HEK293 (cell line): ENCODE data around the gene PKIG.

ENCODE experiments used
- CTCF ChIA-PET: fragments of 350-600 bp; formaldehyde crosslinking; extraction: SDS; loops from one replicate; lab custom pipeline; 2021; ENCODE audit warnings: antibody characterized with exemption; lab: Yijun Ruan, JAX
- POLR2A ChIA-PET: fragments of 300-600 bp; formaldehyde crosslinking; extraction: SDS; loops from one replicate; lab custom pipeline; 2020; ENCODE audit warnings: antibody characterized with exemption, inconsistent platforms; lab: Yijun Ruan, JAX
- H3K27ac ChIP-seq: fragments of 200-500 bp; sonication (Bioruptor generic); 2 replicates; pipeline ENCODE4 v1.5.1; 2014; ENCODE audit warnings: low read depth, low read length, control low read depth, inconsistent platforms; ENCODE audit errors: extremely low read depth
- H3K36me3 ChIP-seq, 2 experiments: fragments of 200-500 bp in 1 of 2; sonication (Bioruptor generic) in 1 of 2; 1 replicate in 1 of 2; 2 replicates in 1 of 2; pipeline ENCODE4 v1.5.1; 2014 to 2017; ENCODE audit warnings: inconsistent platforms in 2 of 2, low read length in 2 of 2; ENCODE audit not compliant: control insufficient read depth in 2 of 2, insufficient read depth in 1 of 2
- H3K4me1 ChIP-seq: fragments of 200-500 bp; sonication (Bioruptor generic); 2 replicates; pipeline ENCODE4 v1.5.1; 2014; ENCODE audit warnings: mild to moderate bottlenecking, low read length, inconsistent platforms; ENCODE audit not compliant: control insufficient read depth, insufficient read depth
- H3K4me3 ChIP-seq: 2 replicates; pipeline ENCODE4 v1.5.1; 2011; ENCODE audit warnings: low read depth, mild to moderate bottlenecking, control low read depth, low read length, moderate library complexity
- H3K9me3 ChIP-seq: fragments of 200-500 bp; sonication (Bioruptor generic); 2 replicates; pipeline ENCODE4 v1.5.1; 2014; ENCODE audit warnings: low read depth, low read length, inconsistent platforms; ENCODE audit not compliant: control insufficient read depth, insufficient read depth
- BCL11B ChIP-seq: fragments of 450-650 bp; formaldehyde crosslinking; IDR thresholded peaks from 2 replicates; pipeline ENCODE4 v1.5.1; 2016; ENCODE audit warnings: low read depth, missing biosample characterization, missing genetic modification characterization
- GLI4 ChIP-seq: fragments of 450-650 bp; formaldehyde crosslinking; IDR thresholded peaks from 2 replicates; pipeline ENCODE4 v1.5.1; 2016; ENCODE audit warnings: missing biosample characterization, missing genetic modification characterization
- HOXC10 ChIP-seq: sonication (generic); formaldehyde crosslinking; IDR thresholded peaks from 2 replicates; pipeline ENCODE4 v1.8.1; 2023; ENCODE audit warnings: mild to moderate bottlenecking, missing genetic modification reagents
- IKZF3 ChIP-seq: fragments of 450-650 bp; IDR thresholded peaks from 2 replicates; pipeline ENCODE4 v1.5.0; 2018; ENCODE audit warnings: missing biosample characterization, mild to moderate bottlenecking, missing genetic modification characterization, moderate library complexity
- KLF17 ChIP-seq: fragments of 450-650 bp; formaldehyde crosslinking; IDR thresholded peaks from 2 replicates; pipeline ENCODE4 v1.5.1; 2016; ENCODE audit warnings: missing biosample characterization, missing genetic modification characterization
- MZF1 ChIP-seq: fragments of 450-650 bp; formaldehyde crosslinking; IDR thresholded peaks from 2 replicates; pipeline ENCODE4 v1.5.1; 2017; ENCODE audit warnings: missing biosample characterization, missing genetic modification characterization, borderline replicate concordance
- OSR2 ChIP-seq: fragments of 450-650 bp; formaldehyde crosslinking; IDR thresholded peaks from 2 replicates; pipeline ENCODE4 v1.5.1; 2016; ENCODE audit warnings: missing biosample characterization, missing genetic modification characterization
- RBAK ChIP-seq: fragments of 450-650 bp; formaldehyde crosslinking; IDR thresholded peaks from 2 replicates; pipeline ENCODE4 v1.5.1; 2016; ENCODE audit warnings: missing biosample characterization, missing genetic modification characterization
- SCRT1 ChIP-seq: fragments of 450-650 bp; formaldehyde crosslinking; IDR thresholded peaks from 2 replicates; pipeline ENCODE4 v1.5.1; 2016; ENCODE audit warnings: missing biosample characterization, missing genetic modification characterization, borderline replicate concordance
- SCRT2 ChIP-seq: fragments of 450-650 bp; formaldehyde crosslinking; IDR thresholded peaks from 2 replicates; pipeline ENCODE4 v1.5.1; 2016; ENCODE audit warnings: missing biosample characterization, missing genetic modification characterization
- SP7 ChIP-seq: fragments of 450-650 bp; formaldehyde crosslinking; IDR thresholded peaks from 2 replicates; pipeline ENCODE4 v1.5.1; 2016; ENCODE audit warnings: missing biosample characterization, missing genetic modification characterization
- TRIM28 ChIP-seq: IDR thresholded peaks from 2 replicates; pipeline ENCODE4 v1.6.1; 2011; ENCODE audit warnings: low read length, control low read depth, borderline replicate concordance
- ZBTB21 ChIP-seq: fragments of 450-650 bp; formaldehyde crosslinking; IDR thresholded peaks from 2 replicates; pipeline ENCODE4 v1.5.1; 2017; ENCODE audit warnings: missing biosample characterization, missing genetic modification characterization
- ZBTB6 ChIP-seq: fragments of 450-650 bp; formaldehyde crosslinking; IDR thresholded peaks from 2 replicates; pipeline ENCODE4 v1.5.1; 2017; ENCODE audit warnings: missing biosample characterization, missing genetic modification characterization
- ZEB2 ChIP-seq: fragments of 450-650 bp; formaldehyde crosslinking; IDR thresholded peaks from 2 replicates; pipeline ENCODE4 v1.5.1; 2016; ENCODE audit warnings: missing biosample characterization, missing genetic modification characterization
- ZFP3 ChIP-seq: fragments of 450-650 bp; formaldehyde crosslinking; IDR thresholded peaks from 2 replicates; pipeline ENCODE4 v1.5.1; 2016; ENCODE audit warnings: low read depth, missing biosample characterization, missing genetic modification characterization
- ZNF184 ChIP-seq: fragments of 450-650 bp; IDR thresholded peaks from 2 replicates; pipeline ENCODE4 v1.5.1; 2018; ENCODE audit warnings: missing biosample characterization, mild to moderate bottlenecking, missing genetic modification characterization
- ZNF354C ChIP-seq: fragments of 450-650 bp; formaldehyde crosslinking; IDR thresholded peaks from 2 replicates; pipeline ENCODE4 v1.5.1; 2016; ENCODE audit warnings: missing biosample characterization, missing genetic modification characterization, low read depth, borderline replicate concordance
- ZNF555 ChIP-seq: fragments of 450-650 bp; formaldehyde crosslinking; conservative IDR thresholded peaks from 2 replicates; pipeline ENCODE4 v1.5.1; 2017; ENCODE audit warnings: missing biosample characterization, mild to moderate bottlenecking, missing genetic modification characterization, inconsistent platforms
- ZNF600 ChIP-seq: fragments of 450-650 bp; formaldehyde crosslinking; IDR thresholded peaks from 2 replicates; pipeline ENCODE4 v1.5.1; 2016; ENCODE audit warnings: missing biosample characterization, missing genetic modification characterization
- ZNF623 ChIP-seq: fragments of 450-650 bp; formaldehyde crosslinking; IDR thresholded peaks from 2 replicates; pipeline ENCODE4 v1.5.1; 2016; ENCODE audit warnings: missing biosample characterization, missing genetic modification characterization
- ZNF624 ChIP-seq: fragments of 450-650 bp; formaldehyde crosslinking; IDR thresholded peaks from 2 replicates; pipeline ENCODE4 v1.5.1; 2017; ENCODE audit warnings: missing biosample characterization, missing genetic modification characterization
- ZNF768 ChIP-seq: fragments of 450-650 bp; formaldehyde crosslinking; IDR thresholded peaks from 2 replicates; pipeline ENCODE4 v1.5.1; 2018; ENCODE audit warnings: missing biosample characterization, mild to moderate bottlenecking, missing genetic modification characterization
- ZNF830 ChIP-seq: fragments of 450-650 bp; IDR thresholded peaks from 2 replicates; pipeline ENCODE4 v1.5.0; 2018; ENCODE audit warnings: missing biosample characterization, missing genetic modification characterization, low read depth, mild to moderate bottlenecking, moderate library complexity
- ZNF837 ChIP-seq: fragments of 450-650 bp; formaldehyde crosslinking; IDR thresholded peaks from 2 replicates; pipeline ENCODE4 v1.5.1; 2016; ENCODE audit warnings: missing biosample characterization, missing genetic modification characterization
- TF ChIP-seq, protein P1 (sequence below): fragments of 450-650 bp; formaldehyde crosslinking; IDR thresholded peaks from 2 replicates; pipeline ENCODE4 v1.5.1; 2016; ENCODE audit warnings: missing biosample characterization, missing genetic modification characterization, borderline replicate concordance
- TF ChIP-seq, protein P2 (sequence below): fragments of 450-650 bp; formaldehyde crosslinking; IDR thresholded peaks from 2 replicates; pipeline ENCODE4 v1.5.1; 2016; ENCODE audit warnings: missing biosample characterization, missing genetic modification characterization
- TF ChIP-seq, protein P3 (sequence below): fragments of 450-650 bp; formaldehyde crosslinking; IDR thresholded peaks from 2 replicates; pipeline ENCODE4 v1.5.1; 2016; ENCODE audit warnings: missing biosample characterization, missing genetic modification characterization

Gene PKIG

GRCh38 chr20:44609006-44609515 is 26.7 kb downstream of the PKIG start (continued):
- TF ChIP-seq, protein P1, sequence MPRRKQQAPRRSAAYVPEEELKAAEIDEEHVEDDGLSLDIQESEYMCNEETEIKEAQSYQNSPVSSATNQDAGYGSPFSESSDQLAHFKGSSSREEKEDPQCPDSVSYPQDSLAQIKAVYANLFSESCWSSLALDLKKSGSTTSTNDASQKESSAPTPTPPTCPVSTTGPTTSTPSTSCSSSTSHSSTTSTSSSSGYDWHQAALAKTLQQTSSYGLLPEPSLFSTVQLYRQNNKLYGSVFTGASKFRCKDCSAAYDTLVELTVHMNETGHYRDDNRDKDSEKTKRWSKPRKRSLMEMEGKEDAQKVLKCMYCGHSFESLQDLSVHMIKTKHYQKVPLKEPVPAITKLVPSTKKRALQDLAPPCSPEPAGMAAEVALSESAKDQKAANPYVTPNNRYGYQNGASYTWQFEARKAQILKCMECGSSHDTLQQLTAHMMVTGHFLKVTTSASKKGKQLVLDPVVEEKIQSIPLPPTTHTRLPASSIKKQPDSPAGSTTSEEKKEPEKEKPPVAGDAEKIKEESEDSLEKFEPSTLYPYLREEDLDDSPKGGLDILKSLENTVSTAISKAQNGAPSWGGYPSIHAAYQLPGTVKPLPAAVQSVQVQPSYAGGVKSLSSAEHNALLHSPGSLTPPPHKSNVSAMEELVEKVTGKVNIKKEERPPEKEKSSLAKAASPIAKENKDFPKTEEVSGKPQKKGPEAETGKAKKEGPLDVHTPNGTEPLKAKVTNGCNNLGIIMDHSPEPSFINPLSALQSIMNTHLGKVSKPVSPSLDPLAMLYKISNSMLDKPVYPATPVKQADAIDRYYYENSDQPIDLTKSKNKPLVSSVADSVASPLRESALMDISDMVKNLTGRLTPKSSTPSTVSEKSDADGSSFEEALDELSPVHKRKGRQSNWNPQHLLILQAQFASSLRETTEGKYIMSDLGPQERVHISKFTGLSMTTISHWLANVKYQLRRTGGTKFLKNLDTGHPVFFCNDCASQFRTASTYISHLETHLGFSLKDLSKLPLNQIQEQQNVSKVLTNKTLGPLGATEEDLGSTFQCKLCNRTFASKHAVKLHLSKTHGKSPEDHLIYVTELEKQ = no peak
- TF ChIP-seq, all 188 proteins: peak for 0

DNA sequence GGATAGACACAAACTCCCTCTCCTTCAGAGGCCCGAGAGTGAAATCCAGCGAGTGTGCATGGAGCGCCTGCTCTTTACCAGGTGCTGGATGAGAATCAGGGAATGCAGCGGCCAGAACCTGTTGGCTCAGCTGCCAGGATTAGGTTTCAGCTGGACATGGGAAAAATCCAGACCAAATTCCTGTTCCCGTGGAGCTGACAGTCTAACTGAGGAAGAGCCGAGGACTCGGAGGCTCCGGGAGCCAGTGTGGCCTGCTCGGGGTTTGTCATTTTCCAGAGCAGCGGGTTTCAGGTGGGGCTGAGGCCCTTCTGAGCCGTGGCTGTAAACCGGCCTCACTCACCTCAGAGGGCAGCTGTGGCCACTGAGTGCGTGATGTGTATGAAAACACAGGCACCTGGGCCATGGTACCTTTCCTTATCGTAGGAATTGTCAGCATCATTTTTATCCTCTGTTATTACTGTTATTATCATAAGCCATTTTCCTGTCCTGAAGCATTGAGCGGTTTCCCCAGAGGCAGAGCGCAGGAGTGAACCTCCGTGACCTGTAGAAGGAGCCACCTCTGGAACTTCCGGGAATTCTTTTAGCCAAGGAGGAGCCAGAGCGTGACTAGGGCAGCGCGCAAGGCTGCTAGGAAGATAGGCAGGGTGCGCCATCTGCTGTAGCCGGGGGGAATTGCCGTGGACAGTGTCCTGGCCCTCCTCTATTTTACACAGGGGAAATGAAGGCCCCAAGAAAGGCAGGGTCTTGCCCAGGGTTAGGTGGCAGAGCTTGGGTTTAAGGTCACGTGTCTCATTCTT is 27.3 kb downstream of the PKIG start:
- Histone ChIP-seq H3K9me3 (no peaks in the 10 kb centered on the region), H3K4me1 (no peaks in the 10 kb centered on the region), H3K27ac (no peak overlapping the region), H3K4me3 (no peak overlapping the region), H3K36me3 (peaks cover 0 to 14% of the 10 kb centered on the region in 2 experiments; a peak in 1 of 3 replicates)
- ChIA-PET POLR2A (interaction anchor here (0.6 to 0.8 kb wide), 3 partner anchors 124 to 225 kb away, joined by 3 to 4 read pairs (median 3); partner anchors contain the start of gene TTPAL), CTCF (interaction anchor here (0.5 to 4.1 kb wide), 39 partner anchors 8 to 1210 kb away, joined by 3 to 41 read pairs (median 4); partner anchors contain the start of gene PKIG)
- TF ChIP-seq BCL11B (tag by site-specific recombination) = no peak
- TF ChIP-seq SP7 (tag by site-specific recombination) = no peak
- TF ChIP-seq, protein P2, sequence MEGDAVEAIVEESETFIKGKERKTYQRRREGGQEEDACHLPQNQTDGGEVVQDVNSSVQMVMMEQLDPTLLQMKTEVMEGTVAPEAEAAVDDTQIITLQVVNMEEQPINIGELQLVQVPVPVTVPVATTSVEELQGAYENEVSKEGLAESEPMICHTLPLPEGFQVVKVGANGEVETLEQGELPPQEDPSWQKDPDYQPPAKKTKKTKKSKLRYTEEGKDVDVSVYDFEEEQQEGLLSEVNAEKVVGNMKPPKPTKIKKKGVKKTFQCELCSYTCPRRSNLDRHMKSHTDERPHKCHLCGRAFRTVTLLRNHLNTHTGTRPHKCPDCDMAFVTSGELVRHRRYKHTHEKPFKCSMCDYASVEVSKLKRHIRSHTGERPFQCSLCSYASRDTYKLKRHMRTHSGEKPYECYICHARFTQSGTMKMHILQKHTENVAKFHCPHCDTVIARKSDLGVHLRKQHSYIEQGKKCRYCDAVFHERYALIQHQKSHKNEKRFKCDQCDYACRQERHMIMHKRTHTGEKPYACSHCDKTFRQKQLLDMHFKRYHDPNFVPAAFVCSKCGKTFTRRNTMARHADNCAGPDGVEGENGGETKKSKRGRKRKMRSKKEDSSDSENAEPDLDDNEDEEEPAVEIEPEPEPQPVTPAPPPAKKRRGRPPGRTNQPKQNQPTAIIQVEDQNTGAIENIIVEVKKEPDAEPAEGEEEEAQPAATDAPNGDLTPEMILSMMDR = peak; percentile 97
- TF ChIP-seq TRIM28 = no peak
- no peak for TF ChIP-seq ZNF624 (tag by site-specific recombination)
- no peak for TF ChIP-seq ZNF354C (tag by site-specific recombination)
- no peak for TF ChIP-seq ZNF623 (tag by site-specific recombination)
- TF ChIP-seq ZBTB21 (tag by site-specific recombination) = no peak
- TF ChIP-seq ZNF555 (tag by site-specific recombination) = no peak
- no peak for TF ChIP-seq ZNF184
- no peak for TF ChIP-seq ZNF768 (tag by site-specific recombination)
- TF ChIP-seq IKZF3 = peak; percentile 86
- TF ChIP-seq KLF17 = no peak
- no peak for TF ChIP-seq ZFP3 (tag by site-specific recombination)
- peak; percentile 48 for TF ChIP-seq ZEB2 (tag by site-specific recombination)
- TF ChIP-seq SCRT1 (tag by site-specific recombination) = peak; percentile 41; the same call in 1 of the 2 replicates
- no peak for TF ChIP-seq ZNF837 (tag by site-specific recombination)
- TF ChIP-seq GLI4 (tag by site-specific recombination) = no peak
- no peak for TF ChIP-seq OSR2 (tag by site-specific recombination)
- TF ChIP-seq ZNF600 (tag by site-specific recombination) = 0 out of 2 replicates have a peak, but pooled peaks have one; percentile 12
- TF ChIP-seq MZF1 (tag by site-specific recombination) = no peak
- no peak for TF ChIP-seq HOXC10 (CRISPR knock-in tag)
- no peak for TF ChIP-seq ZNF830 (tag by site-specific recombination)
- TF ChIP-seq ZBTB6 = no peak
- TF ChIP-seq RBAK = no peak
- TF ChIP-seq, protein P3, sequence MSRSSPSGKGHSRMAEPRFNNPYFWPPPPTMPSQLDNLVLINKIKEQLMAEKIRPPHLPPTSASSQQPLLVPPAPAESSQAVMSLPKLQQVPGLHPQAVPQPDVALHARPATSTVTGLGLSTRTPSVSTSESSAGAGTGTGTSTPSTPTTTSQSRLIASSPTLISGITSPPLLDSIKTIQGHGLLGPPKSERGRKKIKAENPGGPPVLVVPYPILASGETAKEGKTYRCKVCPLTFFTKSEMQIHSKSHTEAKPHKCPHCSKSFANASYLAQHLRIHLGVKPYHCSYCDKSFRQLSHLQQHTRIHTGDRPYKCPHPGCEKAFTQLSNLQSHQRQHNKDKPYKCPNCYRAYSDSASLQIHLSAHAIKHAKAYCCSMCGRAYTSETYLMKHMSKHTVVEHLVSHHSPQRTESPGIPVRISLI = no peak
- peak; percentile 82 for TF ChIP-seq SCRT2
